GM12878 (cell line): ENCODE results near the gene P3H2. TPM values are rescaled to one million over a fixed set of nuclear protein-coding genes. Genes with fewer than 3 reads are reported as not detected.
A peak's percentile ranks its signal among the peaks of the same experiment; 100 is the strongest.

Source experiments
- E2F4 ChIP-seq: IDR thresholded peaks from 2 replicates; pipeline ENCODE4 v1.6.1; 2012; ENCODE audit warnings: low read depth, low read length, improper control_type of control experiment
- EGR1 ChIP-seq, 2 experiments: IDR thresholded peaks; 1 replicate in 1 of 2; 2 replicates in 1 of 2; pipeline ENCODE4 v1.6.1; 2011 to 2012; ENCODE audit warnings: low read depth in 2 of 2, low read length in 2 of 2, borderline replicate concordance in 1 of 2, mild to moderate bottlenecking in 1 of 2, moderate library complexity in 1 of 2
- ETV6 ChIP-seq, 2 experiments: fragments of 450-650 bp in 1 of 2; IDR thresholded peaks in 1 of 2; conservative IDR thresholded peaks in 1 of 2; 2 replicates each; pipeline ENCODE4 v1.6.1; 2014; ENCODE audit warnings: antibody characterized with exemption in 1 of 2, borderline replicate concordance in 1 of 2, low read depth in 1 of 2, mild to moderate bottlenecking in 1 of 2, moderate library complexity in 1 of 2
- GABPA ChIP-seq: IDR thresholded peaks from 2 replicates; pipeline ENCODE4 v1.6.1; 2014; ENCODE audit warnings: antibody characterized with exemption, low read depth, mild to moderate bottlenecking, inconsistent platforms
- NFIC ChIP-seq: IDR thresholded peaks from 2 replicates; pipeline ENCODE4 v1.6.1; 2012; ENCODE audit warnings: low read depth, mild to moderate bottlenecking, inconsistent platforms, low read length, moderate library complexity
- STAT3 ChIP-seq: IDR thresholded peaks from 2 replicates; pipeline ENCODE4 v1.6.1; 2011; ENCODE audit warnings: low read depth, low read length, improper control_type of control experiment
- ZNF622 ChIP-seq: fragments of 450-650 bp; IDR thresholded peaks from 2 replicates; pipeline ENCODE4 v1.6.1; 2017; ENCODE audit warnings: mild to moderate bottlenecking, inconsistent platforms
- polyA plus RNA-seq, 11 experiments: library from polyadenylated mRNA; depleted of rRNA in 4 of 11; unstranded in 6 of 11; stranded (reverse) in 5 of 11; fragments of >200 nt; fragmentation: Nextera tagmentation in 4 of 11; fragmentation: Illumina TruSeq in 1 of 11; extraction: Ambion mirVana in 4 of 11; extraction: Trizol in 1 of 11; gene quantifications; 1 replicate in 1 of 11; 2 replicates in 10 of 11; pipeline versions ENCODE4 v1.2.1 to v1.2.3, GENCODE V29; 2011 to 2016; ENCODE audit warnings: inconsistent platforms in 2 of 11, missing spikeins in 2 of 11, low read depth in 1 of 11
- total RNA-seq, 4 experiments: library from RNA; depleted of rRNA in 3 of 4; stranded (reverse); fragments of >200 nt in 3 of 4; fragmentation: Illumina TruSeq in 1 of 4; extraction: Trizol in 1 of 4; gene quantifications; 2 replicates each; pipeline versions ENCODE4 v1.2.1 to v1.2.3, GENCODE V29; 2013 to 2021
- TF ChIP-seq, protein P1 (sequence below): IDR thresholded peaks from 2 replicates; pipeline ENCODE4 v1.6.1; 2011; ENCODE audit warnings: low read depth, mild to moderate bottlenecking, low read length, moderate library complexity, borderline replicate concordance; ENCODE audit errors: extremely low read depth
- TF ChIP-seq, protein P2 (sequence below), 3 experiments: IDR thresholded peaks in 2 of 3; conservative IDR thresholded peaks in 1 of 3; 2 replicates each; pipeline ENCODE4 v1.5.1; 2011; ENCODE audit warnings: low read depth in 3 of 3, low read length in 3 of 3, mild to moderate bottlenecking in 3 of 3, control low read depth in 2 of 3, moderate library complexity in 2 of 3, inconsistent platforms in 1 of 3, mixed read lengths in 1 of 3; ENCODE audit not compliant: control insufficient read depth in 2 of 3, insufficient read depth in 1 of 3; ENCODE audit errors: extremely low read depth in 1 of 3

P3H2 gene
- total and polyA plus RNA-seq, 10 of the 15 experiments (the other 5 are each of a cell fraction or from before 2014, with no cell fraction given), result 27.0 to 97.6 (median 83.2) TPM

DNA sequence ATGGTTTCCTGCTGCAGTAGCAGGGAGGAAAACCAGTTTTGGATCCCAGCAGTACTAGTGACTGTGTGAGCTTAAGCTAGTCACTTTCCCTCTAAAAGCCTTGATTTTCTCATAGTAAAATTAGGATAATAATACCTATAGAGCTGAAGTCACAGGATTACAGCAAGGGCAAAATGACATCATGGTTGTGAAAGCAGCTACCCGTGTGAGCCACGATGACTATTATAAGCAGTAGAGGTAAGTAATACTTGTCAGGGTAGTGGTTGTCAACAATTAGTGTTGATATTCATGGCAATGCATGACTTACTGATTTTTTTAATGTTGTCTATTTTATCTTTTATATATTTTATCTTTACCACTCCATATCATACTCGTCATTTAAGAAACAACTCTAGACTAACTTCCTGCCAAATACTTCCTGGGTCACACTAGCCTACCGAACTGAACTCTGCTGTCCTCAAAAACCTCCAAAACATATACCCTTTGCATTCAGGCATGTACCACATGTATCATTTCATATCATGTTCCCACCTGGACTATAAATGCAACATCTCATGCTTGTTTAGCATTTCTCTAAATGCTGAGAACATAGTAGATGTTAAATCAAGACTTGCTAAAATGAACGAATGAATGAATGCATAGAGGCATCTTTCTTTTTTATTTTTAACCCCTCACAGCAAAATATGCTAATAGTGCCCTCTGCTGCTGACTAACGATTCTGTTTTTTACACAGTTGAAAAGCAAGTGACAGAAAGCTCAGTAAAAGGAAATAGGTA is 172.6 kb downstream of the P3H2 start (continued):
- TF ChIP-seq, protein P1, sequence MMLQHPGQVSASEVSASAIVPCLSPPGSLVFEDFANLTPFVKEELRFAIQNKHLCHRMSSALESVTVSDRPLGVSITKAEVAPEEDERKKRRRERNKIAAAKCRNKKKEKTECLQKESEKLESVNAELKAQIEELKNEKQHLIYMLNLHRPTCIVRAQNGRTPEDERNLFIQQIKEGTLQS, result no peak
- TF ChIP-seq E2F4 (no peak), GABPA (no peak), NFIC (no peak), ETV6 (conservative IDR thresholded peaks at IDR 0.05 in 1 of 2, IDR thresholded peaks at IDR 0.05 in 1 of 2; ENCODE audit: borderline replicate concordance in 1 of 2, low read depth in 1 of 2) (no peak), EGR1 (IDR thresholded peaks at IDR 0.05; ENCODE audit: borderline replicate concordance in 1 of 2, low read depth in 2 of 2, low read length in 2 of 2) (no peak), ZNF622 (no peak), STAT3 (no peak)
- TF ChIP-seq, protein P2, sequence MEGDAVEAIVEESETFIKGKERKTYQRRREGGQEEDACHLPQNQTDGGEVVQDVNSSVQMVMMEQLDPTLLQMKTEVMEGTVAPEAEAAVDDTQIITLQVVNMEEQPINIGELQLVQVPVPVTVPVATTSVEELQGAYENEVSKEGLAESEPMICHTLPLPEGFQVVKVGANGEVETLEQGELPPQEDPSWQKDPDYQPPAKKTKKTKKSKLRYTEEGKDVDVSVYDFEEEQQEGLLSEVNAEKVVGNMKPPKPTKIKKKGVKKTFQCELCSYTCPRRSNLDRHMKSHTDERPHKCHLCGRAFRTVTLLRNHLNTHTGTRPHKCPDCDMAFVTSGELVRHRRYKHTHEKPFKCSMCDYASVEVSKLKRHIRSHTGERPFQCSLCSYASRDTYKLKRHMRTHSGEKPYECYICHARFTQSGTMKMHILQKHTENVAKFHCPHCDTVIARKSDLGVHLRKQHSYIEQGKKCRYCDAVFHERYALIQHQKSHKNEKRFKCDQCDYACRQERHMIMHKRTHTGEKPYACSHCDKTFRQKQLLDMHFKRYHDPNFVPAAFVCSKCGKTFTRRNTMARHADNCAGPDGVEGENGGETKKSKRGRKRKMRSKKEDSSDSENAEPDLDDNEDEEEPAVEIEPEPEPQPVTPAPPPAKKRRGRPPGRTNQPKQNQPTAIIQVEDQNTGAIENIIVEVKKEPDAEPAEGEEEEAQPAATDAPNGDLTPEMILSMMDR (IDR thresholded peaks at IDR 0.05 in 2 of 3, conservative IDR thresholded peaks at IDR 0.05 in 1 of 3; ENCODE audit: control insufficient read depth in 2 of 3, extremely low read depth in 1 of 3, insufficient read depth in 1 of 3, low read depth in 3 of 3, low read length in 3 of 3), result peak; percentile 55 to 69 (median 60); a peak in 5 of 6 replicates
